ENCODE data around the gene ALPK3. TPM values are rescaled to one million over a fixed set of nuclear protein-coding genes. Genes with fewer than 3 reads are reported as not detected.

ALPK3 gene
- total and polyA plus RNA-seq, 2 donors (not counting 3 experiments of a cell fraction or from before 2014, with no cell fraction given): 18.4 to 36.2 TPM

DNA sequence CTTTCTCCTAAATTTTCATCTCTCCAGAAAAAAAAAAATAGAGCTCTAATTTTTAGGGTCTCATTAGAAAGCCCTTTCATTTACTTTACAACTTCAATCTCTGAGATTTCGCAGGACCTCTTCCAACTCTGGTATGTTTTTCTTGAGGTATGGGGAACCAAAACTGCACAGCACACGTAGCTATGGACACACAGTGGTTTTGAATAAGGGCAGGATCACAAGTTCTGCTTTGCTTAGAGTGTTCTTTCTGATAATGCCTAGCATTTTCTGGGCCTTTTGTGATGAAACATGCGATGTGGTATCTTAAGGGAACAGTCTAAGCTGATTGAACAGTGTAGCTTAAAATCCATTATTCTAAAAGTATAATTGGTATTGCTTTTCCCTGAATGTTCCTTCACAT, 43.4 kb upstream of the ALPK3 start:
- Histone ChIP-seq H3K27ac (ENCODE audit: insufficient read depth, low read depth, low read length) (no peak overlapping the region), H3K4me2 (ENCODE audit: insufficient read depth, low read length) (no peak overlapping the region), H3K9ac (replicated peaks; ENCODE audit: extremely low read depth, insufficient read depth, low read length) (no peak overlapping the region), H4K20me1 (replicated peaks; ENCODE audit: control insufficient read depth, extremely low read depth, insufficient read depth, low read length) (no peaks in the 10 kb centered on the region), H3K36me3 (ENCODE audit: control insufficient read depth in 2 of 2, extremely low read depth in 1 of 2, insufficient read depth in 2 of 2, low read length in 2 of 2) (peaks cover under 1 to 4% of the 10 kb centered on the region in 2 experiments), H3K9me3 (replicated peaks; ENCODE audit: control insufficient read depth, insufficient read depth, low read length) (no peaks in the 10 kb centered on the region), H2AFZ (ENCODE audit: low read depth, low read length) (no peak overlapping the region), H3K27me3 (ENCODE audit: control insufficient read depth in 2 of 2, insufficient read depth in 2 of 2, low read length in 2 of 2) (no peaks in the 10 kb centered on the region), H3K4me3 (replicated peaks in 1 of 3; ENCODE audit: insufficient read depth in 1 of 3, low read depth in 1 of 3, low read length in 3 of 3) (no peak overlapping the region), H3K4me1 (ENCODE audit: control insufficient read depth, extremely low read depth, insufficient read depth, low read length) (peaks cover 19% of the 10 kb centered on the region), H3K79me2 (ENCODE audit: control insufficient read depth, insufficient read depth, low read length) (peaks cover 54% of the 10 kb centered on the region), H3K9me1 (replicated peaks; ENCODE audit: control insufficient read depth, extremely low read depth, insufficient read depth, low read length) (no peaks in the 10 kb centered on the region)
- FAIRE-seq (no peak), DNase-seq (ENCODE audit: low read depth, low spot score) (no peak)
- TF ChIP-seq GATA2 (IDR thresholded peaks at IDR 0.05; ENCODE audit: insufficient read depth, insufficient read length, low read depth, low read length): no peak
- TF ChIP-seq EZH2 (IDR thresholded peaks at IDR 0.05; ENCODE audit: borderline replicate concordance, low read depth, low read length, severe bottlenecking): no peak
- no peak for TF ChIP-seq FOS (IDR thresholded peaks at IDR 0.05; ENCODE audit: borderline replicate concordance, insufficient read depth, low read length)
- TF ChIP-seq POLR2AphosphoS5 (IDR thresholded peaks at IDR 0.05; ENCODE audit: insufficient read depth, low read depth, low read length): no peak
- no peak for TF ChIP-seq POLR2A (IDR thresholded peaks at IDR 0.05; ENCODE audit: low read depth, low read length)
- TF ChIP-seq JUN (IDR thresholded peaks at IDR 0.05; ENCODE audit: borderline replicate concordance, insufficient read depth, insufficient read length, low read depth): no peak
- TF ChIP-seq, protein P1, sequence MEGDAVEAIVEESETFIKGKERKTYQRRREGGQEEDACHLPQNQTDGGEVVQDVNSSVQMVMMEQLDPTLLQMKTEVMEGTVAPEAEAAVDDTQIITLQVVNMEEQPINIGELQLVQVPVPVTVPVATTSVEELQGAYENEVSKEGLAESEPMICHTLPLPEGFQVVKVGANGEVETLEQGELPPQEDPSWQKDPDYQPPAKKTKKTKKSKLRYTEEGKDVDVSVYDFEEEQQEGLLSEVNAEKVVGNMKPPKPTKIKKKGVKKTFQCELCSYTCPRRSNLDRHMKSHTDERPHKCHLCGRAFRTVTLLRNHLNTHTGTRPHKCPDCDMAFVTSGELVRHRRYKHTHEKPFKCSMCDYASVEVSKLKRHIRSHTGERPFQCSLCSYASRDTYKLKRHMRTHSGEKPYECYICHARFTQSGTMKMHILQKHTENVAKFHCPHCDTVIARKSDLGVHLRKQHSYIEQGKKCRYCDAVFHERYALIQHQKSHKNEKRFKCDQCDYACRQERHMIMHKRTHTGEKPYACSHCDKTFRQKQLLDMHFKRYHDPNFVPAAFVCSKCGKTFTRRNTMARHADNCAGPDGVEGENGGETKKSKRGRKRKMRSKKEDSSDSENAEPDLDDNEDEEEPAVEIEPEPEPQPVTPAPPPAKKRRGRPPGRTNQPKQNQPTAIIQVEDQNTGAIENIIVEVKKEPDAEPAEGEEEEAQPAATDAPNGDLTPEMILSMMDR (IDR thresholded peaks at IDR 0.05; ENCODE audit: extremely low read depth in 1 of 2, insufficient read depth in 1 of 2, low read depth in 1 of 2, low read length in 2 of 2): no peak
- TF ChIP-seq MYC (IDR thresholded peaks at IDR 0.05; ENCODE audit: low read depth, low read length): no peak
- TF ChIP-seq, protein P2, sequence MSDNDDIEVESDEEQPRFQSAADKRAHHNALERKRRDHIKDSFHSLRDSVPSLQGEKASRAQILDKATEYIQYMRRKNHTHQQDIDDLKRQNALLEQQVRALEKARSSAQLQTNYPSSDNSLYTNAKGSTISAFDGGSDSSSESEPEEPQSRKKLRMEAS (IDR thresholded peaks at IDR 0.05; ENCODE audit: insufficient read depth, insufficient read length): no peak
- dilution Hi-C loops (cut with MboI; ENCODE audit: extremely low pct_ligation_motif_present, low sequenced_read_pairs) (no loop called here), intact Hi-C loops (cut with micrococcal nuclease) (loop anchor here (2.0 kb wide), 1 partner anchor 57 kb away; the partner anchor contains the start of gene SEC11A)
- POLR2A ChIA-PET: interaction anchor here (0.7 kb wide), 1 partner anchor 78 kb away, joined by 5 read pairs; no protein-coding TSS in a partner anchor
- CTCF ChIA-PET: interaction anchor here (0.6 to 1.3 kb wide), 4 partner anchors 9 to 71 kb away, joined by 3 to 4 read pairs (median 3); no protein-coding TSS in a partner anchor
- BruUV-seq (replicated peaks): no TSS peak

Measured in endothelial cell of umbilical vein (primary cell).